Measurements from ENCODE around the gene GULP1.

DNA sequence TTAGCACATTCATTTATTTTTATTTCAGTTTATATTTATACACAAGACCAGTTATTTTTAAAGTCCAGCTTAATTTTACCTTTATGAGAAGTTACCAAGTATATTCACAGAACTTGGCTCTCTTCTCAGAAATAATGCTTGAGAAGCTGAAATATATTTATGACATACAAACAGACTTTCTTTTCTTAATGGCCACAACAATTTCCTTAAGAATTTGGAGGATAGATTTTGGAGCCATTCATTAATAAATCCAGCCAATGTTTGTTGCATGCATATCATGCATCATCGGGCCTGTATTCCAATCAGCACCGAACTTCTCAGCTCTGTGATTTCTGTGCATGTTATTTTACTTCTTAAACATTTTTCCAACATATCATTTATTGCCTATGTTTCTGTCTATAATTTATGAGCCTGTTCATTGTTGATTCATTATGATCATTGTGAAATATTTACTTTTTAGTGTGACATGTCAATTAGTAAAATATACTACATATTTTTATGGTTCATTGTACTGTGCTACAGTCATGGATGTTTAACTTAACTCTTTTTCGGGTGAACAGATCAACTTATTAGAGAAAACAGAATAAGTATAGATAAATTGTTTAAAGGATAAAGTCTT lies 3.5 kb downstream of the GULP1 start:
- no peak for TF ChIP-seq POLR2AphosphoS5 (IDR thresholded peaks at IDR 0.05)
- TF ChIP-seq, protein P1, sequence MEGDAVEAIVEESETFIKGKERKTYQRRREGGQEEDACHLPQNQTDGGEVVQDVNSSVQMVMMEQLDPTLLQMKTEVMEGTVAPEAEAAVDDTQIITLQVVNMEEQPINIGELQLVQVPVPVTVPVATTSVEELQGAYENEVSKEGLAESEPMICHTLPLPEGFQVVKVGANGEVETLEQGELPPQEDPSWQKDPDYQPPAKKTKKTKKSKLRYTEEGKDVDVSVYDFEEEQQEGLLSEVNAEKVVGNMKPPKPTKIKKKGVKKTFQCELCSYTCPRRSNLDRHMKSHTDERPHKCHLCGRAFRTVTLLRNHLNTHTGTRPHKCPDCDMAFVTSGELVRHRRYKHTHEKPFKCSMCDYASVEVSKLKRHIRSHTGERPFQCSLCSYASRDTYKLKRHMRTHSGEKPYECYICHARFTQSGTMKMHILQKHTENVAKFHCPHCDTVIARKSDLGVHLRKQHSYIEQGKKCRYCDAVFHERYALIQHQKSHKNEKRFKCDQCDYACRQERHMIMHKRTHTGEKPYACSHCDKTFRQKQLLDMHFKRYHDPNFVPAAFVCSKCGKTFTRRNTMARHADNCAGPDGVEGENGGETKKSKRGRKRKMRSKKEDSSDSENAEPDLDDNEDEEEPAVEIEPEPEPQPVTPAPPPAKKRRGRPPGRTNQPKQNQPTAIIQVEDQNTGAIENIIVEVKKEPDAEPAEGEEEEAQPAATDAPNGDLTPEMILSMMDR (IDR thresholded peaks at IDR 0.05; ENCODE audit: poor library complexity, severe bottlenecking): no peak

All from neural cell (in vitro differentiated cells).